ENCODE data around the gene MSI2.

DNA sequence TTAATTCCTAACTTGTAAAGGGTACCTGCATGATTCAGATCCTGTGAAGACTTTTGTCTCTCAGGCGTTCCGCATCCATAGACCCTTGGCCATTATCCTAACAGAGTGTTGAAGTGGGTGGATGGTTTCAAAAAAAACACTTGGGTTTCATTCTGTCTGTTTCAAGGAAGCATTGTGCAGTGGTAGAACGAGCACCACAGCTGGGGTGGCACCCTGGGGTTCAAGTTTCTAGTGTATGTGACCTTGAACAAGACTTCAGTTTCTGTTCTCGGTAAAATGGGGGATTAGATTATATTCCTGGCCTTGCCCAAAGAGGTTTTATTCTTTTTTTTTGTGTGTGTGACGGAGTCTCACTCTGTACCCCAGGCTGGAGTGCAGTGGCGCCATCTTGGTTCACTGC, 74.3 kb downstream of the MSI2 start:
- TF ChIP-seq, protein P1, sequence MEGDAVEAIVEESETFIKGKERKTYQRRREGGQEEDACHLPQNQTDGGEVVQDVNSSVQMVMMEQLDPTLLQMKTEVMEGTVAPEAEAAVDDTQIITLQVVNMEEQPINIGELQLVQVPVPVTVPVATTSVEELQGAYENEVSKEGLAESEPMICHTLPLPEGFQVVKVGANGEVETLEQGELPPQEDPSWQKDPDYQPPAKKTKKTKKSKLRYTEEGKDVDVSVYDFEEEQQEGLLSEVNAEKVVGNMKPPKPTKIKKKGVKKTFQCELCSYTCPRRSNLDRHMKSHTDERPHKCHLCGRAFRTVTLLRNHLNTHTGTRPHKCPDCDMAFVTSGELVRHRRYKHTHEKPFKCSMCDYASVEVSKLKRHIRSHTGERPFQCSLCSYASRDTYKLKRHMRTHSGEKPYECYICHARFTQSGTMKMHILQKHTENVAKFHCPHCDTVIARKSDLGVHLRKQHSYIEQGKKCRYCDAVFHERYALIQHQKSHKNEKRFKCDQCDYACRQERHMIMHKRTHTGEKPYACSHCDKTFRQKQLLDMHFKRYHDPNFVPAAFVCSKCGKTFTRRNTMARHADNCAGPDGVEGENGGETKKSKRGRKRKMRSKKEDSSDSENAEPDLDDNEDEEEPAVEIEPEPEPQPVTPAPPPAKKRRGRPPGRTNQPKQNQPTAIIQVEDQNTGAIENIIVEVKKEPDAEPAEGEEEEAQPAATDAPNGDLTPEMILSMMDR (IDR thresholded peaks at IDR 0.05): no peak
- no peak for TF ChIP-seq POLR2A (IDR thresholded peaks at IDR 0.05)
- TF ChIP-seq POLR2AphosphoS5 (IDR thresholded peaks at IDR 0.05): no peak
